ENCODE measurements around the gene FAM89B. TPM values are rescaled to one million over a fixed set of nuclear protein-coding genes. Genes with fewer than 3 reads are reported as not detected.

The FAM89B gene
- total RNA-seq, 2 donors from 2014 or later: 41.2 to 44.4 TPM

Other genes starting within 250 kb of the FAM89B start
- gene DPF2, start 238.7 kb upstream of the FAM89B start, total RNA-seq: 10 to 100 TPM; 49.1 to 62.6 TPM
- gene TIGD3, start 217.8 kb upstream of the FAM89B start, total RNA-seq: under 1 TPM; 0.21 to 0.45 TPM
- gene SLC25A45, start 189.9 kb upstream of the FAM89B start, total RNA-seq: 10 to 100 TPM; 57.7 to 61.6 TPM
- 10 to 100 TPM; 29.2 to 37.5 TPM for gene FRMD8, start 185.9 kb upstream of the FAM89B start, total RNA-seq
- 100 to 1,000 TPM; 554 to 555 TPM for gene NEAT1, start 149.7 kb upstream of the FAM89B start, total RNA-seq
- over 10,000 TPM; 25,853 to 29,025 TPM for gene MALAT1, start 73.5 kb upstream of the FAM89B start, total RNA-seq
- 10 to 100 TPM; 56.6 to 61.7 TPM for gene SCYL1, start 47.5 kb upstream of the FAM89B start, total RNA-seq
- 100 to 1,000 TPM; 123 to 187 TPM for gene LTBP3, start 14.2 kb upstream of the FAM89B start, total RNA-seq
- gene ZNRD2, start 2.1 kb upstream of the FAM89B start, total RNA-seq: 10 to 100 TPM; 30.3 to 39.0 TPM
- gene EHBP1L1, start 3.5 kb downstream of the FAM89B start, total RNA-seq: 100 to 1,000 TPM; 123 to 152 TPM
- gene KCNK7, start 23.3 kb downstream of the FAM89B start, total RNA-seq: 1 to 10 TPM; 4.7 to 5.7 TPM
- 10 to 100 TPM; 63.1 to 64.6 TPM for gene MAP3K11, start 41.7 kb downstream of the FAM89B start, total RNA-seq
- gene PCNX3, start 43.2 kb downstream of the FAM89B start, total RNA-seq: 10 to 100 TPM; 56.0 to 60.5 TPM
- gene SIPA1, start 65.6 kb downstream of the FAM89B start, total RNA-seq: 100 to 1,000 TPM; 142 to 182 TPM
- gene RELA, start 90.4 kb downstream of the FAM89B start, total RNA-seq: 100 to 1,000 TPM; 302 to 378 TPM
- gene KAT5, start 139.7 kb downstream of the FAM89B start, total RNA-seq: 100 to 1,000 TPM; 120 to 123 TPM
- gene RNASEH2C, start 148.3 kb downstream of the FAM89B start, total RNA-seq: 10 to 100 TPM; 30.8 to 34.3 TPM
- gene AP5B1, start 208.4 kb downstream of the FAM89B start, total RNA-seq: 10 to 100 TPM; 12.5 to 17.4 TPM
- gene OVOL1, start 214.5 kb downstream of the FAM89B start, total RNA-seq: under 1 TPM in 1 of 2 donors, not detected in 1; 0.39 TPM